Neuron (in vitro differentiated cells): ENCODE results near the gene SRMS.

Experiments
- H2AFZ ChIP-seq: one replicate; pipeline ENCODE4 v1.6.1; 2013; ENCODE audit warnings: low read depth, mild to moderate bottlenecking, inconsistent platforms, low read length, moderate library complexity
- H3K27me3 ChIP-seq: one replicate; pipeline ENCODE4 v1.6.1; 2013; ENCODE audit warnings: low read length; ENCODE audit not compliant: insufficient read depth
- H3K36me3 ChIP-seq: one replicate; pipeline ENCODE4 v1.6.1; 2013; ENCODE audit warnings: low read length; ENCODE audit not compliant: insufficient read depth
- H3K4me1 ChIP-seq: one replicate; pipeline ENCODE4 v1.6.1; 2013; ENCODE audit warnings: low read length; ENCODE audit not compliant: insufficient read depth
- H3K4me3 ChIP-seq: 2 replicates; pipeline ENCODE4 v1.5.1; 2013; ENCODE audit warnings: mild to moderate bottlenecking, low read length, moderate library complexity
- H3K9me3 ChIP-seq: one replicate; pipeline ENCODE4 v1.6.1; 2013; ENCODE audit warnings: low read length

The SRMS gene

GRCh38 chr20:63497138-63497945 lies 50.2 kb downstream of the SRMS start:
- Histone ChIP-seq H2AFZ (no peak overlapping the region), H3K4me3 (no peak overlapping the region), H3K9me3 (peaks cover 5% of the 10 kb centered on the region), H3K27me3 (peaks cover 10% of the 10 kb centered on the region), H3K4me1 (peaks cover 14% of the 10 kb centered on the region), H3K36me3 (peaks cover 6% of the 10 kb centered on the region)

GRCh38 chr20:63496596-63497120 lies 50.9 kb downstream of the SRMS start:
- Histone ChIP-seq H3K27me3 (peaks cover 10% of the 10 kb centered on the region), H2AFZ (no peak overlapping the region), H3K36me3 (peaks cover 6% of the 10 kb centered on the region), H3K4me3 (no peak overlapping the region), H3K9me3 (peaks cover 5% of the 10 kb centered on the region), H3K4me1 (peaks cover 10% of the 10 kb centered on the region)

GRCh38 chr20:63495741-63496595 lies 51.6 kb downstream of the SRMS start:
- H3K4me3 ChIP-seq, result no peak overlapping the region
- H3K4me1 ChIP-seq, result peaks cover 10% of the 10 kb centered on the region
- H2AFZ ChIP-seq, result no peak overlapping the region
- peaks cover 5% of the 10 kb centered on the region for H3K9me3 ChIP-seq
- peaks cover 10% of the 10 kb centered on the region for H3K27me3 ChIP-seq
- peaks cover 6% of the 10 kb centered on the region for H3K36me3 ChIP-seq

- peaks cover 6% of the 10 kb centered on the region for H3K36me3 ChIP-seq
- peaks cover 10% of the 10 kb centered on the region for H3K27me3 ChIP-seq
- no peak overlapping the region for H3K4me3 ChIP-seq
Observed at GRCh38 chr20:63495167-63495720, 52.3 kb downstream of the SRMS start.

GRCh38 chr20:63494420-63495166 lies 53.0 kb downstream of the SRMS start:
- Histone ChIP-seq H3K27me3 (peaks cover 10% of the 10 kb centered on the region), H3K9me3 (peaks cover 5% of the 10 kb centered on the region), H3K4me3 (no peak overlapping the region), H2AFZ (no peak overlapping the region), H3K36me3 (peaks cover 6% of the 10 kb centered on the region), H3K4me1 (peaks cover 9% of the 10 kb centered on the region)

More at GRCh38 chr20:63495167-63495720, 52.3 kb downstream of the SRMS start:
- Histone ChIP-seq H2AFZ (no peak overlapping the region), H3K4me1 (peaks cover 10% of the 10 kb centered on the region), H3K9me3 (peaks cover 5% of the 10 kb centered on the region)

- Histone ChIP-seq H2AFZ (no peak overlapping the region), H3K9me3 (peaks cover 5% of the 10 kb centered on the region), H3K27me3 (peaks cover 13% of the 10 kb centered on the region), H3K4me1 (peaks cover 6% of the 10 kb centered on the region), H3K36me3 (peaks cover 6% of the 10 kb centered on the region), H3K4me3 (no peak overlapping the region)
Observed at GRCh38 chr20:63494084-63494419, 53.5 kb downstream of the SRMS start.

- H3K9me3 ChIP-seq, result peaks cover 5% of the 10 kb centered on the region
- no peak overlapping the region for H3K4me3 ChIP-seq
- no peak overlapping the region for H2AFZ ChIP-seq
- peaks cover 6% of the 10 kb centered on the region for H3K4me1 ChIP-seq
- H3K27me3 ChIP-seq, result peaks cover 18% of the 10 kb centered on the region
- peaks cover 6% of the 10 kb centered on the region for H3K36me3 ChIP-seq
Observed at GRCh38 chr20:63493563-63494020, 54.0 kb downstream of the SRMS start.

- H2AFZ ChIP-seq, result no peak overlapping the region
- peaks cover 5% of the 10 kb centered on the region for H3K9me3 ChIP-seq
- H3K36me3 ChIP-seq, result peaks cover 6% of the 10 kb centered on the region
- no peak overlapping the region for H3K4me3 ChIP-seq
- peaks cover 2% of the 10 kb centered on the region for H3K4me1 ChIP-seq
- peaks cover 17% of the 10 kb centered on the region for H3K27me3 ChIP-seq
Observed at GRCh38 chr20:63492982-63493381, 54.6 kb downstream of the SRMS start.

- Histone ChIP-seq H2AFZ (no peak overlapping the region), H3K4me1 (no peaks in the 10 kb centered on the region), H3K27me3 (peaks cover 15% of the 10 kb centered on the region), H3K9me3 (peaks cover 5% of the 10 kb centered on the region), H3K4me3 (no peak overlapping the region), H3K36me3 (peaks cover 6% of the 10 kb centered on the region)
Observed at GRCh38 chr20:63492518-63492917, 55.0 kb downstream of the SRMS start.

GRCh38 chr20:63491635-63492230 lies 55.8 kb downstream of the SRMS start:
- no peak overlapping the region for H3K4me3 ChIP-seq
- no peak overlapping the region for H2AFZ ChIP-seq
- peaks cover 6% of the 10 kb centered on the region for H3K36me3 ChIP-seq
- H3K27me3 ChIP-seq, result peaks cover 17% of the 10 kb centered on the region
- peaks cover 6% of the 10 kb centered on the region for H3K9me3 ChIP-seq
- H3K4me1 ChIP-seq, result no peaks in the 10 kb centered on the region

- Histone ChIP-seq H3K36me3 (peaks cover 6% of the 10 kb centered on the region), H3K27me3 (peaks cover 17% of the 10 kb centered on the region), H3K9me3 (peaks cover 11% of the 10 kb centered on the region)
Observed at GRCh38 chr20:63491078-63491477, 56.5 kb downstream of the SRMS start.

More at GRCh38 chr20:63491078-63491477, 56.5 kb downstream of the SRMS start:
- H2AFZ ChIP-seq, result no peak overlapping the region
- H3K4me3 ChIP-seq, result no peak overlapping the region
- H3K4me1 ChIP-seq, result no peaks in the 10 kb centered on the region
